HG02588 (cell line): ENCODE results near the gene CCDC33.

Source experiments
- ATAC-seq: cut with Tn5 transposase; IDR thresholded peaks from one replicate; pipeline ENCODE4 v1.9.1; 2021; ENCODE audit warnings: mild to moderate bottlenecking, moderate library complexity; ENCODE audit not compliant: unreplicated experiment

CCDC33 gene

DNA sequence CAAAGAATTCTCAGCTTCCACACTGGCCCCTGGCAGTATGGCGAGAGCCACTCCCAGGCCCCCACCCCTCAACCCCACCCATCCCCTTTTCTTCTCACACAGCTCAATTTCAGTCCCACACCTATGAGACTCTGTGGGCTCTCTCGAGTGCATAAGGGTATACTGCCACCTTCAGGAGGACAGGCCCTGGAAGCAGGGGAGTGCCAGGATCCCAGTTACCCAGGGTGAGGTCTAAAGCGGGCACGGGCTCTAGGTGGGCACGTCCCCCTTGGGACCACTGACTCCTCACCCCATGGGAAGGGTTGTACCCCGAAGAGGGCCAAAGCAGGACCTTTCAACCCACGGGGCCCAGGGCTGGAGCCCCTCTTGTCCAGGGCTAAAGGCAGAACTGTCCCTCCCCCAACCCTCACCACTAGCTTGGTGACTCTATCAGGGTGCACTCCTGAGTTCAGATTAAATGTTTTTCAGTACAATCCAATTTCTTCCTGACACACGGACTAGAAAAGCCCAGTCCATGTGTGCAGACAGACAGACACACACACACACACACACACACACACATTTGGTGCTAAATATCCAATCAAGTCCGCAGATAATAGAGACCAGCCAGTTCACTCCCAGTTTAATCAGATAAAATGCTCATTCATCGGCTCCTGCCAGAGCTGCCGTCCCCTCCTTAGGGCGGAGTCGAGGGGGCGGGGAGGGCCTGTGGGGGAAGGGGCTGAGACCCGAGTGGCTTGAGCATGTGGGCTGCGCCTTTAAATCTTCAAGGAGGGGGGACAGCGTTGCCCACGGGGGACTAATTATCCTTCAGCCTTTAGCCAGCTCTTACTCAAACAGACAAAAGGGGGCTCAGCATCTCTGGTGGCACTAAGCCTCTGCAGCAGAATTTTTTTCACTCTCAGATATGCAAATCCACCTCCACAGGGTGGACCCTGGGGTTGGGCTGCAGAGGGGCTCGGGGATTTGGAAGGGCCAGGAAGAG is 72.0 kb downstream of the CCDC33 start:
- no peak for ATAC-seq

DNA sequence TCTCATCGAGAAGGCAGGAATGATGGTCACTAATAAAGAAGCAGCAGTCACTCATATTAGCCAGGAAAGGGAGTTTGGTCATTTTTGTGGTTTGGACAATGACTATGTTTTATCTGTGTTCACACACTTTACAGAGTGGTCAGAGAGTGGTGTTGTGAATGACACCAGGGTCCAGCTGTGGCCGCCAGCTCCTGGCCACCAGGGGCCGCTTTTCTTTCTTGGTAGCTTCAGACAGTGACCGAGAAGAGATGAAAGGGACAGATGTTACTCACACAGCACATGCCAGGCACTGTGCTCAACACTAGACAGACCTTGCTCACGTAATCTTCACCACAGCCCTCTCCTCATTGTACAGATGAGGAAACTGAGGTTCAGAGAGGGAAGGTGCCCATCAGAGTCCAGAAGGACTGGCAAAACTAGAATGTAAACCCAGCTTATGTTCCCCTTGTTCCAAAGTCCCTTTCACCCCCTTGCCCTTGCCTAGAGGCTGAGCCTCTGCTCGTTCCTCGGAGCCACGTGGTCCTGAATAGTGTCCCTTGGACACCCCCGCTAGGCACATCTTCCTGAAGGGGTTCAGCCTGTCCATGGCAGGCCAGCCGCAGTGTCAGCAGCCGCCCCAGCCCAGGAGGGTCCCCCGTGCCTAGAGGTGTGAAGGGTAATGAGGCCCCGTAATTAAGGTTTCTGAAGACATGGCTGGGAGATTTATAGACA is 75.8 kb downstream of the CCDC33 start:
- ATAC-seq: no peak

DNA sequence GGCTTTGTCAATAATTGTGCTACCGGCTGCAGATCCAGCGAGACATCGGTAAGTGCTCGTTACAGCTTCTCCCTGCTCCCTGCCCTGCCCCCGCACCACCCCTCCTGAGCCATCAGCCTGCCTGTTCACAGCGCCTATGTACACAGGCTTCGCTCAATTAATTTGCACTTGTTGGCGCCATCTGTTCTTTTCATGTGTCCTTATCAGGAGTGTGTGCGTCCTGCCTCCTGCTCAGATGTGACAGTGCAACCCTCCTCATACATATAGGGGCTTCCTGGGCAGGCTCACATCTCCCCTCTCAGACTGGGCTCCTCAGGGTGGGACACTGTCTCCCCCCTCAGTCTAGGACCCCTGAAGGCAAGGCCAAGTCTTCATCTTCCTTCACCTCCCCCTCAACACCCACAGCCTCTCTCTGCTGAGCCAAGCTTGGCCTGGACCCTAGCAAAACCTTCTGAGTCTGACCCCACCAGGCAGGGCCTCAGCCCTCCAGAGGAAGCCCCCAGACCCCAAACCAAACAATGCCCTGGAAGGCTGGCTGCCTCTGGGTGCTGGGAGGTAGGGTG is 76.4 kb downstream of the CCDC33 start:
- ATAC-seq: no peak

DNA sequence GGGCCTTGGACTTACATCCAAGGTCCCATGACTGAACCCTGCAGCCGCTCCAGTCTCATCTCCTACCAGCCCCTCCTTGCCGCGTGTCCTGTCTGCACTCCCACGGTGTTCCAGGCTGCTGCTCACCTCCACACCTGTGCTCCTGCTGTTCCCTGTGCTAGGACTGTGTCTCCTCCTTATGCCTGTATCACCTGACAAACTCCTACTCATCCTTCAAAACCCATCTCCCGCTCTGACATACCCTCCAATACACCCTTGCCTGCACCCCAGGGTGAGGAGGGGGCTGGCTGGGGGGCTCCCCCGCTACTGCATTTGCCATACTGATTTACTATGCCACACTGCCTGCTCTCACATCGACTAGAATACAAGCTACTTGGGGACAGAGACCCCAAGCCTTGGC is 77.8 kb downstream of the CCDC33 start:
- ATAC-seq: no peak

DNA sequence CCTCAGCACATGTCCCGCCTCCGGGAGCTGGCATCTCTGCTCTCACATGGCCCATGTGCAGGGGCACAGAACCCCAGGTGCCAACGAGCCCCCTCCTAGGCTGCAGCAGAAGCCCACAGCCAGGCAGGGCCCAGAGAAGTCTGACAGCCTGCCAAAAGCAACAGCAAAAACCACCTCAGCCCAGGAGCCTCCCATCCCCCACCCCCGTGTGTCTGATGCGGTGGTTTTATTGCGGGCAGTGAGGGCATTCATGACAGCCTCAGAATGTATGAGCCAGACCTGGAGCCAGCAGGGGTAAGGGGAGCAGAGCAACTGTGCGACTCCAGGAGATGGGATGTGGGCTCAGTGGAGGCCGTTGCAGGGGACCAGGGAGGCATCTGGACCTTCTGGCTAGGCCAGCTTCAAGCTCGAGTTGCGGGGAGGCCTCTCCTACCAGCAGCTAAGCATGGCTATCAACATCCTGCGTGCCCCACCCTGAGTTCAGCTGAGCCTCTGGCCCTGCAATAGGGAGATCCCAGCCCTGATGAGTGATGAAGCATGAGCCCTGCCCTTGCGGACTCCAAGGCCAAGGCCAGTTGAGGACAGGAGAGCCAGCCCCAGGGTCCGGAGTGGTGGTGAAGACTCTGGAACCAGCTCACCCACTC is 78.8 kb downstream of the CCDC33 start:
- ATAC-seq: no peak

DNA sequence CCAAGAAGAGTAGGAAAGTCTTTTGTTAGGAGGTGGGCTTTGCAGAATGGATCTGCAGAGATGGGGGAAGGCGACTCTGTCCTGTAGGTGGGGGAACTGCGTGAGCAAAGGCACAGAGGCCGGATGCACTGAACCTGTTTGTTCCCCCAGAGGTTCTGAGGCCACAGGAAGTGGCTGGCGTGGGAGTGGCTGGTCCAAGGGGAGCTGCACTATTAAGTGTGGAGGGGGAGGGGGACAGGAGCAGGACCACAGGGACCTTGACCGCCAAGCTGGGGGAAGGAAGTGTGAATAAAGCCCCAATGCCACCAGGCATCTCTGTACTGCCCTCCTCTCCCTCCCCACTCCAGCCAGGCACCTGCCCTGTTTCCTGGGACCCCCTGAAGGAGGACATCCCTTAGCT is 79.5 kb downstream of the CCDC33 start:
- no peak for ATAC-seq

DNA sequence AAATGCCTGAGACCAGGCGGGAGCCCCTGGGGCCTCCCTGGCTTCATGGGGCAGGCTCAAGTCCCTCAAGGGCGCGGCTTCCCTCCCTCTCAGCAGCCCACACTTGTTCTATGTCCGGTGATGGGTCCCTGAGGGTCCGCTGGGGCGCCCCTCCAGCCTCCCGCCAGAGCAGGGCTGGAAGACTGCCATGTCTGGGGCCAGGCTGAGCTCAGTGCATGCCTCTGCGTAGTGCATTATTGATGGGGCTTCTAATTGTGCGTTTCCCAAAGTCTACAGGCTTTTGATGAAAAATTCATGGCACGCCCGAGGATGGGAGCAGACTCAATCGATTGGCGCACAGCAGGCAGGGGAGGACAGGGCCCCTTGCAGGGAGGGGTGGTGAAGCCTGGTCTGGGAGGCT is 80.0 kb downstream of the CCDC33 start:
- no peak for ATAC-seq

DNA sequence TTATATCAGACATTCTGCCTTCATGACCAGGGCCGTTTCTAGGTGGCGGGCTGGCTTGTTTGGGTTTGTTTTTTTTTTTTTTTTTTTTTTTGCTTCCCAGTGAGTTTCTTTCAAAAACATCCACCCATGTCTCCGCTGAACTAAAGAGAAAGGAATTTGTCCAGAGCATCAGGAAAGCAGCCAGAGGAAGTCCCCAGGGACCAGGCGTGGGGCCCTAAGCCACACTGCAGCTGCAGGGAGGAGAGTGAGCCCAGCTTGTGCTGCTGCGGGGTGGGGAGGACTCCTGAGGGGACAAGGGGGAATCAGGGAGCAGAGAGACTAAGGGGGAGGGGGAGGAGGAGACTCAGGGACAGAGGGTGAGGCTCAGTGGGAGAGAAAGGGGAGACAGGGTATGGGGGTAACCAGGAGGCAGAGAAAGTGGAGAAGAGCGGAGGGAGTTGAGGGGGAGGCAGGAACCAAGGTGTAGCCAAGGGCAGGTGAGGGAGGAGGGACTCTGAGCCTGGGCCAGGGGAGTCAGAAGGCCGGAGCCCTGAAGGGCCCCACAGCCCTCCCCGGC is 81.8 kb downstream of the CCDC33 start:
- no peak for ATAC-seq

DNA sequence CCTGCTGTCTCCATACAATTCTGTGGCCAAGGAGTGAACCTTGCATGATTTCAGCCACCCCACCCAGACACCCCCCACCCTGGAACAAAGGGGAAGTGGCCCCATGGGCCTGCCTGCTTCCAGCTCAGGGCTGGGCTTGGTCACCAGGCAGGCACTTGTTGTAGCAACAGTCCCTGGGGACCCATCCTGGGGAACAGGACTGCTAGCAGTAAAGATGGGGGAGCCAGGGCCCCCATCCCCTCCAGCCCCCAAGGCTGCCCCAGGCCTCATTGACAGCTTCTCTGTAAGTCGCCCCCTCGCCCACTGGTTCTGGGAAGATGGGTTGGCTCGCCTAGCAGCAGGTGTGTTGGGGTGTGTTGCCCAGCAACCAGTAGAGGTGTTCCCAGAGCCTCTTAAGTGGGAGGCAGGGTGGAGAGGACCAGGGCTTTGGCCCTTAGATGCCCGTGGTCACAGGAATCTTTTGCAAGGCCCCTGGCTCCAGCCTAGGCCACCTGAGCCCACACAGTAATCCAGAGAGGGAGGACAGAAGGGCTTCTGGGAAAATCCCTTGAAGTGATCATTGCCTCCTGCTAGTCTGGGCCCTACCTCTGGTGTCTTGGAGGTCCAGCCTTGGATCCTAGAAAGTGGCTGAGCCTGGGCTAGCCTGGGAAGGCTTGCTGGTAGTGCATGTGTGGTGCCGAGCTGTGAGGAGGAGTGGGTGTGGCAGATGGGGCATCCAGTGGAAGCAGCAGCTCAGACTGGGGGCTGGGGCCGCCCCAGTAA is 82.4 kb downstream of the CCDC33 start:
- no peak for ATAC-seq

DNA sequence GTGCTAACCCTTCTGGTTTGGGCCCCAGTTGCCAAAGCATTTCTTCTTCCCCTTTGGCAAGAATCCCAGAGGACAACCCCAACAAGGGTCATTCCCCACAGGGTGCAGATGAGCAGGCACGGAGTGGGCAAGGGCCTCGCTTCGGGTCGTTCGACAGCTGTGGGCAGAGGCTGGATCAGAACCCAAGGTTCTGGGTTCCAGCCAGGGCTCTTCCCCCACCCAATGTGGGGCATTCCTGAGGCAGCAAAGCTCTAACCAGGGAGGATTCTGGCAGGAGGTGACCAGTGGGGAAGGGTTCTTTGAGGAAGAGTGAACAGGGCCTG is 83.0 kb downstream of the CCDC33 start:
- no peak for ATAC-seq

DNA sequence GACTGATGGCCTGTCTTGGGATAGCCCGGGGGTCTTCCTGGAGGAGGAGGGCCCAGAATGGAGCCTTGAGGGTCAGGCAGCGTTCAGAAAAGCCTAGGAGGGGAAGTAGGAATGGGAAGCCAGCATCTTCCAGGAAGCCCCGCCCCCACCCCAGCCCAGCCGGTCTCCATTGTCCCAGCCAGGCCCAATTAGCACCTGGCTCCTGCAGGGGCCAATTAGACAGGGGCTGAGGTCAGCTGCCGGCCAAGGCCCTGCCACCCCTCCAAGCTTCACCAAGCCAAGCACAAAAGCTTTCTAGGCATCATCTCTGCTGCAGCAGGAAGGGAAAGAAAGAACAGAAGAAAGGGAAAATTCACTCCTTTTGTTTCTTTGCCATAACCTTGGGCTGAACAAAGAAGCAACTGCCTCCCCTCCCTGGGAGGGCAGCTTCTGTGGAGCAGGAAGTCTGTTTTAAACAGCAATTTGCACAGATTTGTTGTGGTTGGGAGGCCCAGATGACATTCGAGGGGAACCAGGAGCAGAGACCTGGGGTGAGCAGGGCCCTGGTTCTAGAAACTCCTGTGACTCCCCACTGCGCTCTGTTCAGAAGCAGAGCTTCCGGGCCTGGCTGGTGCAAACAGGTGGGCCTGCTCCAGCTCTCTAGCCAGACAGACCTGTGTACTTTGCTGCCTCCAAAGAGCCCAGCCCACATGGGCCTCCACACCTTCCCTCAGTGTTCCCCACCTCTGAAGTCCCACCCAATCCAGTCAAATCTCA is 83.6 kb downstream of the CCDC33 start:
- no peak for ATAC-seq

DNA sequence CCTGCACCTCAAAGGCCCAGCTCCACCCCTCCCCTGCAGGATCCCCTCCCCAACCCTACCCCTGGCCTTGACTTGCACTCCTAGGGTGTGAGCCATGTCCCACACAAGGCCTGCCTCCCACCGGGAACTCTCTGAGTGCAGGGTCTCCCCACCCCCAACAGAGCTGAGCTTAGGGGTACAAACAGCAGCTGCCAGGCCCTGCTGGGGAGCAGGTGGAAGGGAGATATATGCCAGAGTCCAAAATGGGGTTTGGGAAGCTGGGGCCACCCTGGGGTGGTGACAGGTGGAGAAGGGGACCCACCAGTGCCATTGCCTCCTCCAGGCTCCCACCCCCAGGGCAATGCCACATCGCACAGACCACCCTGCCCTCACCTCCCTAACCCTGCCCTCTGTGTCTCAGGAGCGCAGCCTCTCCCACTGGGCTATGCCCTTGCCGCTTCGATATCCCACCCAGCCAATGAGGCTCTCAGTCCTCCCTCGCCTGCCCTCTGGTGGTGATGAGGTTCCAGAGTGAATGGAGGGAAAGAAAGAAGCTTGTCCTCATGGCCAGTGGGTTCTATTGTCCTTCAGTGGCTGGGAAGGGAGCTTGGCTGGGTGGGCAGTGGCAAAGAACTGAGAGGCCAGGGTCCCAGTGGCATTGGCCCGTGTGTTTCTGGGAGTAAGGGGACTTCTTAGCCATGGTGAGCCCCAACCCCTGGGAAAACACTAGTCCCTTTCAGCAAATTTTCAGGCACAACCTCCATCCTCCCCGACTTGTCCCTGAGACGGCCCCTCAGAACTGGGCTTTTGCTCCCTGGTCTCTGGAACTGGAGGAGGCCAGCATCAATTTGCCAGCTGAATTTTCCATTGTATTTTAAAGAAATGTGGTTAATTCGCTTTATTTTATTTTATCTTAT is 84.5 kb downstream of the CCDC33 start:
- no peak for ATAC-seq

DNA sequence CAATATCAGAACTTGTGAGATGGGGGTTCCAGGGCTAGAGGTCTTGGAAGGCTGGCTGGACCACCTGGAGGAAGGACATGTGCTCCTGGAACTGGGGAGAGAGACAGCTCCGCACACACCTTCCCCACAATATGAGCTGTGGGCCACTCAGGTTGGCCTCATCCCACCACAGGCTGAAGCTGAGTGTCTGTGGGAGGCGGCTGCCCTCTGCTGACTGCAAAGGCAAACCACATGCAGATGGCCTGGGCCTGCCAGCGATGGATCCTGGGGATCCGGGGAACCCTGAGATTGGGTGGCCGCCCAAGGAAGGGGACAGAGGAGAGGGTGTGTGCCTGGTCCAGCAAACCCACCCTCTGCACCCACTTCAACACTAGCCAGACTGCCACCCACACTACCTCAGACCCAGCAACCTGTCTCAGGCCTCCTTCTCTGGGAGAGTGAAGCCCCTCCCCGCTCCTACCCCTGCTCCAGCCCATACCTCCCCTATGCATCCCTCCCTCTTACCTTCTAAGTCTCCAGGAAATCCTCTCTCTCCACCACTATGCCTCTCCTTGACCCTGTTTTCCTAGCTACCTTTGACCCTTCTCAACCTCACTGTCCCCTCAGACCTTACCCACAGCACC is 86.5 kb downstream of the CCDC33 start:
- ATAC-seq: no peak

DNA sequence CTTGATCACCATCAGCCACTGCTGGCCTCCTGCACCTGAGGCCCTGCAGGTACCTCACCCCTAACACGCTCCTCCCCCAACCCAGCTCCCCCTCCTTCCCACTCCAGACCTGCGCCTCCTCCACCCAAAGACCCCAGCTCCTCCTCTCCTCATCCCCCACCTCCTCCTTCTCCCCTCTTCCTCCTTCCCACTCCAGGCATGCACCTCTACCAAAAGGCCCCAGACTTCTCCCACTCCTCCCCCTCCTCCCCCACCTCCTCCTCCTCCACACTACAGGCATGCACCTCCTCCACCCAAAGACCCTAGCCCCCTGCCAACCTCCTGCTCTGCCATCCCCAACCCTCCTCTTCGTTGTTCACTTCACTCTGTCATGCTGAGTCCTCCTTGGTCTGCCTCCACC is 88.6 kb downstream of the CCDC33 start:
- ATAC-seq: no peak

DNA sequence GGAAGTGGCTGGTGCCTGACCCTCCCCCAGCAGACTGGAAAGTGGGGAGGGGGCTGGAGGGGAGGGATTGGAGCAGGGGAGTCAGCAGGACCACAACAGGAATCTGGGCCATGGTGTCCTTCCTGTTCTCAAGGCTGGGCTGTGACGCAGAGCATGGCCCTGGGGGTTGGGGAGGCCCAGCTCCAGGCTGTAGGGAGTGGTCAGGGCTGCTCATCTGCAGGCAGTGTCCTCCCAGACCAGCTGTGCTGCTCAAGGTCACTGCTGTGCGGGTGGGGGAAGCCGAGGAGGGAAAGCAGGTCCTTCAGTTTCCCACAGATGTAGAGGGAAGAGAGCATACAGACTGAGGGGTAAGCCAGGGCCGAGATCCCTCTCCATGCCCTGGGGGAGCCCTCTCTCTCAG is 90.6 kb downstream of the CCDC33 start:
- no peak for ATAC-seq

DNA sequence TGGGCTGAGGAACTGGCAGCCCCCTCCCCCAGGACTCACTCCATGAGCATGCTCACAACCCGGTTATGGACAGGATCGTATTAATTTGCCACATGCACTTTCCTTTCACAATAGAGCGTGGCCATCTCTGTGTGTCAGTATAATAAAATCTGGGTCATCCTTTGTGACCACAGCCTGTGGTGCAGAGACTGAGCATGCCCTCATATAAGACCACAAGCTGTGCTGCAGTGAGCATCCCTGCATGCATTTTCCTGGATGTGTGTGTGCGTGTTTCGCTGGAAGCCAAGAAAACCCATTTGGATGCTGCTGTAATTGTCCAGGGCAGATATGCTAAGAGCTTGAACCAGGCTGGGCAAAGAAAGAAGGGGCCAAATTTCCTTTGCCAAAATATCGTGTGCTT is 91.6 kb downstream of the CCDC33 start:
- ATAC-seq: no peak

DNA sequence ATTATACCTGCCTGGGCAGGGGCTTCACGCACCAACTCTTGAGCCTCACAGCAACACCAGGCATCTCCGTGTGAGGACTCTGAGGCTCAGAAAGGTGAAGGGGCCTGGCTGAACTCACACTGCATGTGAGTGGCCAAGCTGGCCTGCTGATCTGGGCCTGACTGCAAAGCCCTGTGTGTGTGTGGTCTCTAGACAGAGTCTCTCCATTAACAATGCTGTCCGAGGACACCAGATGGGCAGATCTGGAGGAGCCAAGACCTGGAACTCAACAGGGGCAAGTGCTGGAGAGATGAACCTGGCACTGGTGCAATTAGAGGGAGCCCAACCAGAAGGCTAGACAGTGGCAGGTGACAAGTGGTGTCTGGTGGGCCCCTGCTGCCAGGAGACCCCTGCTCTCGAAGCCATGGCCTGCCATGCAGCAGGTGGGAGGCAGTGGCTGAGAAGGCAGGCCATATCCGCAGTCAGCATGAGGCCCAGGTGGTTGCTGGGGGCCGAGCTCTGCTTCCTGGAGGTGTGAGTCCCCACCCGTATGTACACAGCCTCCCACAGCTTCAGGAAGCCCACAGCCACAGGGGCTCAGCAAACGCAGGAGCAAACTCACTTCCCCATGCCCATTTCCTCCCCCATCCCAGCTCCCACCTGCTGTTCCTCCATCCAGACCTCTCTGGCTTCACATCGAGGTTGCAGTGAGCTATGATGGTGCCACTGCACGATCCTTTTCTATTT is 92.4 kb downstream of the CCDC33 start:
- ATAC-seq: no peak
